UCSD-AML1 (cell line): ENCODE measurements around the gene IYD.

Source experiments
- DNase-seq: peaks from one replicate; lab custom pipeline; 2025; ENCODE audit not compliant: unreplicated experiment; lab: John Stamatoyannopoulos, UW

The IYD gene, protein sequence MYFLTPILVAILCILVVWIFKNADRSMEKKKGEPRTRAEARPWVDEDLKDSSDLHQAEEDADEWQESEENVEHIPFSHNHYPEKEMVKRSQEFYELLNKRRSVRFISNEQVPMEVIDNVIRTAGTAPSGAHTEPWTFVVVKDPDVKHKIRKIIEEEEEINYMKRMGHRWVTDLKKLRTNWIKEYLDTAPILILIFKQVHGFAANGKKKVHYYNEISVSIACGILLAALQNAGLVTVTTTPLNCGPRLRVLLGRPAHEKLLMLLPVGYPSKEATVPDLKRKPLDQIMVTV

DNA sequence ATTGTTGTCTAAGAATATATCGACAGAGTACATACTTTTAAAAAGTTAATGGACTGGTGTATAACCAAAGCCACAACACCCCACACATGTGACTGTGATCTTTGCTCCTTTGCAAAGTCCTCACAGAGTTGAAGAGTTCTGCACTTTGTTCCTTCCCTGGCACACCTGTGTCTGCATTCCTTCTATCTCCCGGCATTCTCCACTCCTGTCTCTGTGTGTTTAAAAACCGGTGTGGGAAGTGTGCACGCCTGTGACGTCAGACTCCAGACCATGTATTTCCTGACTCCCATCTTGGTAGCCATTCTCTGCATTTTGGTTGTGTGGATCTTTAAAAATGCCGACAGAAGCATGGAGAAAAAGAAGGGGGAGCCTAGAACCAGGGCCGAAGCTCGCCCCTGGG is at the start of gene IYD:
TSS of gene IYD (plus strand) at position 251 of the 400 bp plus-strand sequence. CDS start at position 271, 20 bp downstream.
- DNase-seq: no peak

DNA sequence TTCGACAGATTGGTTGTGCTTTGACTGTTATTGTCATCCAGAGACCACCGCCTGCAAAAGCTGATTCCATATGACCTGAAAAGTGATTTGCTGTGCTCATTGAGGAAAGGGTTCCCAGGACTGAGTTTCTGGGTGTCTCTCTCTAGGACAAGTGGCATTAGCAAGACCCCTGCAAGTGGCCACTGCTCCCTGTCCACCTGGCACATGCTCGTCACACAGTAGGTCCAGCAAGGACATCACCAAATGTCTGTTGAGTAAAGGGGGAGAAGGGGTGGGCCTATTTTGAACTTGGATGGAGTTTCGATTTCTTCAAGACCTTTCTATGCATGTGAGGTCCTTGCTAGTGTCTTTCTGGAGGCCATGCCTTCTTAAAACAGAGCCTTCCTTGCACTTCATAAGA is 48.9 kb upstream of the IYD start:
- no peak for DNase-seq

DNA sequence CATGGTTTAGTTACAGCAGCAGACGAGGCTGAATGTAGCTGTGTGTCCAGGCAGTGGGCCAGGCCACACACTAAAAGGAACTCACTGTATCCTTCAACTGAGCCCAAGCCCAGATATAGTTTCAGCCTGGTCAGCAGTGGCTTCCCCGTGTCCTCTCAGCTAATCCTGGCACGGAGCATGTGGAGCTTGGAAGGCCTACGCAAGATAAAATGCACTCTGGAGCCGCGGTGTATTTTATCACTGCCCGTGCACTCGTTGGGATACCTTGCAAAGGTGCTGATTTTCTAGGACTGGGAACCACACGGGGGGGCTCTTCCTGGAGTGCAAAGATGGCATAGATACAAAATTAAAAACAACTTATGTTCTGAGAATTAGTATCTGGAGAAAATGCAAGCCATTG is 48.4 kb upstream of the IYD start:
- no peak for DNase-seq

DNA sequence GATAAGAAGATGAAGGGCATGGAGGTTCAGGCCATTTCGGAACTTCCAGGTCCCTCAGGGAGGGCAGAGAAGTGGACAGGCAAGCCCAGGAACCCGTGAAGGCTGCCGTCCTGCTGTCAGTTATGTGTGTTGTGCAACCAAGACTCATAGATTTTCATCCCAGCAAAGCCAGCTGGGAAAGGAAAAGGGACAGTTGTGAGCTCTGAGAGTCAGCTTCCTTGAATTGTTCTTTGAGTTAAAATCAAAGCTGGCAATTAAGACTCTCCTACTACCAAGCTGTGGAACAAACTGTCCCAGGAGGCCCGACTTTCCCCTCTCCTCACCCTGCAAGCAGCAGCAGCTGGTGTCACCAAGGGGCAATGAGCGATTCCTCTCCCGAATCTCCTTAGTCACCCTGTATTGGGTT is 46.3 kb upstream of the IYD start:
- no peak for DNase-seq

DNA sequence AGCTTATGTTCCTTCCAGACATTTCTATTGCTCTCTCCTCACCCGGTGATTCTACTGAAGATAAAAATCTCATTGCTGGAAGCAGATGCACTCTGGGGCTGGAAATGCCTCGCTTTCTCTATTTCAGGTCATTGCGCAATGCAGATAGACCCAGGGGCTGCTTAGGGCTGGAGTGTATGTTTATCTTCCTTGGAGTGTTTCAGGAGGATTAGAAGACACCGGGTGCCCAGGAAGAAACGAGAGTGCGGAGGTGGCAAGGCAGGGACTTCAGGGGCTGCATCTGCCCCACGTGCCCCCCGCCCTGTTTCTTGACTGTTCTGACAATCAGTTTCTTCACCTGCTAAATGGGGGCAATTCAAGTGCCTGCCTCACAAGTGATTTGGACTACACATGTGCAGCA is 45.6 kb upstream of the IYD start:
- no peak for DNase-seq

DNA sequence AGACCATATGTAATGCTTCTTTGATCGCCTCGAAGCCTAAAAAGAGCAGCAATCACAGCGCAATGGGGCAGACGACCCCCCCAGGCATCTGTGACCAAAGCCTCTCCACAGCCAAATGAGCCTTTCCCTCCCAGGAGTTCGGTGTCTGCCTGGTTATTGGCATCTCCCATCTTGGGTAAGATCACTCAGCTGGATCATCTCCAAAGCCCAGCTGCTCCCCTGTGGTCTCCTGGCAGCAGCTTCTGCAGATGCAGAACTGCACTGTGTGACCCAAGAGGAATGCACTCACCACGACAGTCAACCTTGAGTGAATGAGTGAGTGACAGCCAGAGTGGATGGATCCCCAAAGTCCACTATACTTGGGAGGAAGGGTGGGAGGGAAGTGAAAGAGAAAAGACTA is 44.8 kb upstream of the IYD start:
- no peak for DNase-seq

DNA sequence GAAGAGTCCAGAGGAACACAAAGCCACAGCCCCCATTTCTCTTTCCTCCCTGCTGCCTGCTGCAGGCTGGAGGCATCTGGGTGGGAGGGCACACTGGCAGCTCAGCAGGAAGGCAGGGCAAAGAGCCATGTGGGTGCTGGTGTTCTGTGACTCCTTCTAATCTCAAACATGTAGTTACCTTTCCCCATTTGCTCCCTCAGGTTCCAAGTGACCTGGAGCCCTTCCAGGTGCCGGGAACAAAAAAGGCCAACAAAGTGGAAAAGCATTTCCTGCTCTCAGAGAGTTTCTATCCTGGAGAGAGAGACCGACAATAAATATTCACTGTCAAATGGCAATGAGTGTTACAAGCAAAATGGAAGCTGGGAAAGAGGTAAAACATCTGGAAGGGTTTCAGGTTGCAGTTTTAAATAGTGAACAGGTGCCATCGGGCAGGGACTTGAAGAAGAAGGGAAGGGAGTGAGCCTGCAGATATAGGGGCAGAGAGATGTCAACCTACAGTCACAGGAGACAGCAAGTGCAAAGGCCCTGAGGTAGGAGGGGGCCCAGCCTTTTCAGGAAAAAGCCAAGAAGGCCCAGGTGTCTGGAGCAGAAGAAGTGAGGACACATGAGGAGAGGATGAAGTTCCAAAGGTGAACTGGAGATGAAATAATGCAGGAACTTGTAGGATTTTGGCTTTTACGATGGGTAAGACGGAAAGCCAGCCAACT is 43.6 kb upstream of the IYD start:
- DNase-seq: no peak

DNA sequence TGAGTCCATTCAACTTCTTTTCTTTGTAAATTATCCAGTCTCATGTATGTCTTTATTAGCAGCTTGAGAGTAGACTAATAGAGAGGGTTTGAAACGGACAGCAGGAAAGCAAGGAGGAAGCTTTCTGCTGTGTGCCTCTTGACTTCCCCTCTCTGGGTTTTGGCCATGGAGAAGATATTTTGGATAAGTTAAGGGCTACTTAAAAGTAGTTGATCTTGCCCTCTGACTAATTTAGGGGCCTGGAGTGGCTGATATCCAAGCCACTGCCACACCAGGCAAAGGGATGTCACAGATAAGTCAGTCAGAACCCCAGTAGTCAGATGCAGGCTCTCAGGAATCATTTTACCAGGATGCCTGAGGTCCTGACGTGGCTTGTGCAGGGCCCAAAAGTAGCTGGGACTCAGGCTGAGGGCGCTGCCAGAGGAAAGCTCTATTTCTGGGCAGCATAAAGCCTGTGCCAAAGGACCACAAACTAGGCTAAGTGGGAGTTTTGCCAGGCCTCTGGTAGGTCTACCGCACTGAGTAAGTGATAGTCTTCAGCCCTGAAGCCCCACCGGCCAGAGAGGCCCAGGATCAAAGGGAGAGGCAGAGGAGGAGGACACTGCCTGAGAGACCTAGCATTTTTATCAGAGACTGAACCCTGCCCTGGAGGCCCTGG is 41.6 kb upstream of the IYD start:
- no peak for DNase-seq

DNA sequence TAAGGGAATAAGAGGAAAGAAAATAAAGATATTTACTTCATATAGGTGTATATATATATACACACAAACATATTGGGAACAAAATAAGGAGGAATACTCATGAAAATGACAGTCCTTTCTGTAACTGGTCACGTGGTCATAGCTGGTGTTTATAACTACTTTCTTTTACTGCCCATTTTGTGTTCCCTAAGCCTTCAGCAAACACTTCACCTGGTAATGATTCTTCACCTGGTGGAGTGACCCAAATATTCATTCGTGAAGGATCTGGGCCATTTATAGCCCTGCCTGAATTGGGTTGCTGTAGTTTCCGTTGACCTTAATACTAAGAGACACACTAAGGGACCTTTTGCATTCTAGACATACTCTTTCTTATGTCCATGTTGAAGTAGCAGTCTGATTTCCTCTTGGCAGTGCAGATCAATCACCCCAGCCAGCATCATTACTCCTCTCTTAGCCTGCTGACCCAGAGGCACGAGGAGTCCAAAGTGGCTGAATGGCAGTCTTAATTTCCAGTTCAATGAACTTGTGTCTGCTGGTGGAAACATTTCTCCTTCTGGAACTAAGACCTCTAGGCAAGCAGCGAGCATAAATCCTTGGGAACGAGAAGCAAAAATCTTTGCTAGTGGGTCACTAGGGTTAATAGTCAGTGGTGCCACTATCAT is 39.9 kb upstream of the IYD start:
- no peak for DNase-seq

DNA sequence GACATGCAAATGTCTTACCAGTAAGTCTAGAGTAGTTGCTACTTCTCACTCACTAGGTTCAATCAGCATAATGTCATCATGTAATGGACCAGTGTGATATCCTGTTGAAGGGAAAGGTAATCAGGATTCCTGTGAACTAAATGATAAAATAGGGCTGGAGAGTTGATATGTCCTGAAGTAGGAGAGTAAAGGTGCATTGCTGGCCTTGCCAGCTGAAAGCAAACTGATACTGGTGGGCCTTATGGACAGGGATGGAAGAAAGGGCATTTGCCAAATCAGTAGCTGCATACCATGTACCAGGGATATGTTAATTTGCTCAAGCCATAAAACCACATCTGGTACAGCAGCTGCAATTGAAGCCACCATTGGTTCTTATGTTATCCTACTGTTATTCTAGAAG is 37.5 kb upstream of the IYD start:
- DNase-seq: no peak

DNA sequence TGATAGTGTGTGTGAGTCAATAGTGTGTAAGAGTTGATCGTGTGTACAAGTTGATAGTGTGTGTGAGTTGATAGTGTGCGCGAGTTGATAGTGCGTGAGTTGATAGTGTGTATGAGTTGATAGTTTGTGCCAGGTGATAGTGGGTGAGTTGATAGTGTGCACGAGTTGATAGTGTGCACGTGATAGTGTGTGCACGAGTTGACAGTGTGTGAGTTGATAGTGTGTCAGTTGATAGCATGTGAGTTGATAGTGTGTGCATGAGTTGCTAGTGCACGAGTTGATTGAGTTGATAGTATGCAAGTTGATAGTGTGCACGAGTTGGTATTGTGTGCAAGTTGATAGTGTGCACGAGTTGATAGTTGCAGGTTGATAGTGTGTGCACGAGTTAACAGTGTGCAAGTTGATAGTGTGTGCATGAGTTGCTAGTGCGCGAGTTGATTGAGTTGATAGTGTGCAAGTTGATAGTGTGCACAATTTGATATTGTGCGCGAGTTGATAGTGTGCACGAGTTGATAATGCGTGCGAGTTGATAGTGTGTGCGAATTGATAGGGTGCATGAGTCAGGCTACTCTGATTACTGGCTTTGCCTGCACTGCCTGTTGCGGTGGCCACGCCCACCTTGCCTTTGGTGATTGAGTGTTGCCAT is 35.8 kb upstream of the IYD start:
- no peak for DNase-seq

DNA sequence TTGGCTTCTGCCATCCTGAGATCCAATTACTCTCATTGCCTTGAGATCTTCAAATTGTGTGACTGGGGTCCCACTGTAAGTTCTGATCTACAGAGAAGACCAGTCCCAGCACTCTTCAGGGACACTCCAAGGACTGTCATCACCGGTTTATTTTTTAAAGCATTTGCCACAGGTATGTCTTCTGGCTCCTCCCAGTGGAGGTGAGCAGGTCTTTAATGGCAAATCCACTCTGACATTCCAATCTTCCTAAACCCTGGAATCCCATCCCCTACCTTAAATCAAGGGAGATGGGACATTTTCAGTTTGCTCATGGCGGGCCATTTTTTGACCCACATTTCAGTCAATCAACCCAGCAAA is 35.2 kb upstream of the IYD start:
- no peak for DNase-seq

DNA sequence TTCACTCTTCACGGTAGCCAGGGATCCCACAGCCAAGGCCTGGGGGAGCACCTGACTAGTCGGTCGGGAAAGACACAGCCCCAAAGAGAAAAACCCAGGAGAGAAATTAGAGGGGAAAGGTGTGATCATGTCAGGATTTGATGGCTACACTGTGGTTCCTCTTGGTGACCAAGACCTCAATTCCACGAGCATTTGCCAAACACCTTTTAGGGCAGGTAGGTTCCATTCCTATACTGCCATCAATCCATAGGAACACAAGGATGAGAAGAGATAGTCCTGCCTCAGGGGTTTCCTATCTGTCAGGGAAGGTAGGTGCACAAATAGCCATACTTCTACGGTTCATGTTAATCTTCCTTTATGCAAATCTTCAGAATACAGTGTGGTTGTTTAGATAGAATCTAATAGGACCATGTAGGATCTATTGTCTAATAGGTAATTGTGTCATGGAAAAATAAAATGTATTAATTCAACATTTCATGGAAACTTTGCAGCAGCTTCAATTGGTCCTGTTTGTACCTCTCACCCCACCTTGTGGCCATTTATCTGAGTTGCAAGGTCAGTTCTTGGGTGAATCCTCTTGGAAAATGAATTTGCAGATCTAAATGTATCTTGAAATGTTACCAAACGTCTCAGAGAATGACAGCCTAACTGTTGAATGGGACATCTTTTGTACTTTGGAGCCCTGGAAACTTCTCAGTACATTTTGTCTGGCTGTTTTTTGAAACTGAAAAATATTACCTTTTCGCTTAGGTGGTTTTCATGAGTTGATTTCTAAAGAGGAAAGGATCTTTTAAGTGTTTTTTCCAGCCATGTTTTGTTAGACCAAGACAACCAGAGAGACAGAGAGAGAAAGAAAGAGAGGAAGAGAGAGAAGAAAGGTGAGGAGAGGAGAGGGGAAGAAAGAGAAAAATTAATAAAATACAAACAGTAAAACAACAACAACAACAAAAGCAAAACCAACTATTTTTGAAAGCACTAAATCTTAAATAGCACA is 33.7 kb upstream of the IYD start:
- DNase-seq: no peak

DNA sequence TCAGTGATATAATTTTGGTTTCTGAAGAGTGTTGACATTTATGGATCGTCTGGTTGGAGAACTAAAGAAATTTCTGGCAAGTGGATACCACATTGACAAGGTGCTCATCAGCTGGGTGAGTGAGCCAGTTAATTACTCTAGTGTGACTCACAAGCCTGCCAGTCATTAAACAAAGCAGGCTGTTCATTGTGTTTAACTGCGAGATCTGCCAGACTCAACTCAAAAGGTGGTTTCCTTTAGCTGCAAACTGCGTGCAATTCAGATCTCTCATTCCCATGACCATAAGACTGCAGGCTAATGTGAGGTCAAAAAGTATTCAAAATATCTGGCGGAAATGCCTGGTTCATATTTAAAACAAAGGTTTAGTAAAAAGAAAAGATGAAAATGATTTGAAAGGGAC is 32.5 kb upstream of the IYD start:
- no peak for DNase-seq

DNA sequence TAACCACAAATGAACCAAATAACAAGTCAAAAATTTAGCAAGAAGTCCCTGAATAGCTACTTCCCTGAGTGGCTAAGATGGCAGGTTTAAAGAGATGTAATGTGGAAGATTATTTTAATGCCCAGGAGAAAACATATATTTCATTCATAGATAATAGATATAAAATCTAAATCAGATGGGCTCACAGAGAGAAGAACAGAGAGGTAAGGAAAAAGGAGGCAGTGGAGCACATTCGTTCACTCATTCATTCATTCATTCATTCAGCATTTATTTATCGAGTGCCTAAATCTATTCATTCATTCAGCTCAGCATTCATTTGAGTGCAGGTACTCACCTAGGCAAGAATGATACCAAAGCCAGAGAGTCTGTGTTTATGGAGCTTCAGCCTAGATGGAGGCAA is 32.1 kb upstream of the IYD start:
- no peak for DNase-seq

DNA sequence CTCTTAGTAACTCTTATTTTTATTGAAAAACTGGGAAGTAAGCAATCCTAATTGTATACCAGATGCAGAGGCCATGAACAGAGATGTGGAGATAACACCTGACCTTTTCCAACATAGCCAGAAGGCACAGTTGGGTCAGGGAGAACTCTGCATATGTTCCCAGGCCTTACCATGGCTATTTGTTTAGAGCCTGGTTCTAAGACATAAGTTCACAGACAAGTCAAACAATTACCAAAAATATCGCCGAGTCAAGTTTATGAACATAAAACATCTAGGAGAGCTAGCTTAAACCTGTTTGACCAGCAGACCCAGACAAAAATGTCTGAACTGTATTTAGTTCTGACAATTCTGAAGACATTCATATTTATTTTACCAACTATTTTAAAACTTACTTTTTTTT is 26.7 kb upstream of the IYD start:
- DNase-seq: no peak

DNA sequence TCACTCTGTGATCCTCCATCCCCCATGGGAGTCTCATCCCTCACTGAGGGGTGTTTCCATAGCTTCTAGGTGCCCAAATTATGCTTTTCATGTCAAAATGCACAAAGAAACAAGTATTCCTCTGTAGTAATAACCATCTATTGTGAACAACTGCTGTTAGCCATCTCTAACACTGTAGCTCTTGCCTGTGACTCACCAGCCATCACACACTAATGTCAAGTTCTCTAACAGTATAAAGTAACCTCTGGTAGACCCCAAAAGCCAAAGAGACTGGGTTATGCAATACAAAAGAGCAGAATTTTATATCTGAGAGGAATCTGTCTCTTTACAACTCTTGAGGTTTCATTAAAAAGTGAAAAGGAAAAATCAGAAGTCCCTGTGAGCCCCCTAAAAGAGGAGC is 25.4 kb upstream of the IYD start:
- no peak for DNase-seq

DNA sequence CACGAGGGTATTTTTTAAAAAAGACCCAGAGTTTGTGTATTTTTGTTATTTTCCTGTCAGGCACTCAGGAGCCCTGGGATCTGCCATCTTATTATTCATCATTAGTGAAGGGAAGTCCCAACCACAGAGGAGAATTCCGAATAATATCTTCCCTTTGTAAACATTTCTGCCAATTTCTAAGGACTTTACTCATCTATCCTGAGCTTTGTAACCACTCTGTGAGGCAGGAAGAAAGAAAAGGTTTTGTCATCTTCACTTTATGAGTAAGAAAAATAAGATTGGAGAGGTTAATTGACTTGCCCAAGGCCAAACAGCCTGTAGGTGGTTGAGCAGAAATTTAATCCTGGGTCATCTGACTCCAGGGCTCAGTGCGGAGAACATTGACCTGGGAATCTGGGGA is 23.0 kb upstream of the IYD start:
- DNase-seq: no peak

DNA sequence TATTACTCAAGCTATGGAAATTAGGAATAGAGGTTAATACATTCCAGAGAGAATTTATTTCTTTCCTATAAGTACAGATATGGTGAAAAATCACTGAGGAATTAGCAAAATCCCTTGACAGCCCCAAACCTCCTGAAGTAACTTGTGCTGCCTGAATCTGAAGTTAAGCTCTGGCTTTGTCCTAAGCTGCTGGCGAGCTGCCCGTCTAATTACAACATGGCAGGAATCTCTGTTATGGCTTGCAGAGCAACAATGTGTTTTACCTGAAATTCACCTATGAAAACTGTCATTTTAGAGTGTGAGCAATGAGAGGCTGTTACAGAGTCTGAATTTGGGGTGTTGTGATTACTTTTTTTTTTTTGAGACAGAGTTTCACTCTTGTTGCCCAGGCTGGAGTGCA is 22.5 kb upstream of the IYD start:
- DNase-seq: no peak

DNA sequence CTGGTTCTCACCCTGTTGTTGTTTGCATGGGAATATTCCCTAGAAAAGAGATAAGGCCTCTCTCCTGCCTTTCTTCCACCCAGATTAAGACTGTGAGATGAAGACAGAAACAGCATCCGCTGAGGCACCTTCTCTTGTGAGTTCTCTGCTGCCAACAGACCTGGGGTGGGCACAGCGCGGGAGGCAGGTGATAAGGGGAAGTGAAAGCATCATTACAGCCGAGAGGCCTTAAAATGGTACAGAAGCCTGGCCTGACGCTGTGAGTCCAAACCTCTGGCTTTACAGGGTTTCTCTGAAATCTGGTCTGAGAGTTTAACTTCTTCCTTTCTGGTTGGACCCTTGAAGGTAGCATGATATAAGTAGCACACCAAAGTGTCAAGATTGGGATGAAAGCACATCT is 21.0 kb upstream of the IYD start:
- no peak for DNase-seq
